Fibroblast of pulmonary artery (primary cell): ENCODE measurements around the gene TNFSF13.

ENCODE experiments used
- DNase-seq: peaks from one replicate; pipeline ENCODE4 v3.0.0-alpha.2; 2010; ENCODE audit warnings: low read depth
- H3K4me3 ChIP-seq: replicated peaks from 2 replicates; pipeline ENCODE4 v1.5.1; 2011; ENCODE audit warnings: low read depth, mild to moderate bottlenecking, control low read depth, low read length, moderate library complexity
- TF ChIP-seq, protein P1 (sequence below): IDR thresholded peaks from 2 replicates; pipeline ENCODE4 v1.5.1; 2011; ENCODE audit warnings: mild to moderate bottlenecking, control low read depth, low read length, inconsistent platforms; ENCODE audit errors: missing control alignments

The TNFSF13 gene

DNA sequence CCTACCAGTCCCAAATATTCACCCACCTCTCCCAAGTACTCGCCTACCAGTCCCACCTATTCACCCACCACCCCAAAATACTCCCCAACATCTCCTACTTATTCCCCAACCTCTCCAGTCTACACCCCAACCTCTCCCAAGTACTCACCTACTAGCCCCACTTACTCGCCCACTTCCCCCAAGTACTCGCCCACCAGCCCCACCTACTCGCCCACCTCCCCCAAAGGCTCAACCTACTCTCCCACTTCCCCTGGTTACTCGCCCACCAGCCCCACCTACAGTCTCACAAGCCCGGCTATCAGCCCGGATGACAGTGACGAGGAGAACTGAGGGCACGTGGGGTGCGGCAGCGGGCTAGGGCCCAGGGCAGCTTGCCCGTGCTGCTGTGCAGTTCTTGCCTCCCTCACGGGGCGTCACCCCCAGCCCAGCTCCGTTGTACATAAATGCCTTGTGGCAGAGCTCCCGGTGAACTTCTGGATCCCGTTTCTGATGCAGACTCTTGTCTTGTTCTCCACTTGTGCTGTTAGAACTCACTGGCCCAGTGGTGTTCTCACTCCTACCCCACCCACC, 44.6 kb upstream of the TNFSF13 start:
- H3K4me3 ChIP-seq: no peak overlapping the region
- no peak for DNase-seq
- TF ChIP-seq, protein P1, sequence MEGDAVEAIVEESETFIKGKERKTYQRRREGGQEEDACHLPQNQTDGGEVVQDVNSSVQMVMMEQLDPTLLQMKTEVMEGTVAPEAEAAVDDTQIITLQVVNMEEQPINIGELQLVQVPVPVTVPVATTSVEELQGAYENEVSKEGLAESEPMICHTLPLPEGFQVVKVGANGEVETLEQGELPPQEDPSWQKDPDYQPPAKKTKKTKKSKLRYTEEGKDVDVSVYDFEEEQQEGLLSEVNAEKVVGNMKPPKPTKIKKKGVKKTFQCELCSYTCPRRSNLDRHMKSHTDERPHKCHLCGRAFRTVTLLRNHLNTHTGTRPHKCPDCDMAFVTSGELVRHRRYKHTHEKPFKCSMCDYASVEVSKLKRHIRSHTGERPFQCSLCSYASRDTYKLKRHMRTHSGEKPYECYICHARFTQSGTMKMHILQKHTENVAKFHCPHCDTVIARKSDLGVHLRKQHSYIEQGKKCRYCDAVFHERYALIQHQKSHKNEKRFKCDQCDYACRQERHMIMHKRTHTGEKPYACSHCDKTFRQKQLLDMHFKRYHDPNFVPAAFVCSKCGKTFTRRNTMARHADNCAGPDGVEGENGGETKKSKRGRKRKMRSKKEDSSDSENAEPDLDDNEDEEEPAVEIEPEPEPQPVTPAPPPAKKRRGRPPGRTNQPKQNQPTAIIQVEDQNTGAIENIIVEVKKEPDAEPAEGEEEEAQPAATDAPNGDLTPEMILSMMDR: no peak

DNA sequence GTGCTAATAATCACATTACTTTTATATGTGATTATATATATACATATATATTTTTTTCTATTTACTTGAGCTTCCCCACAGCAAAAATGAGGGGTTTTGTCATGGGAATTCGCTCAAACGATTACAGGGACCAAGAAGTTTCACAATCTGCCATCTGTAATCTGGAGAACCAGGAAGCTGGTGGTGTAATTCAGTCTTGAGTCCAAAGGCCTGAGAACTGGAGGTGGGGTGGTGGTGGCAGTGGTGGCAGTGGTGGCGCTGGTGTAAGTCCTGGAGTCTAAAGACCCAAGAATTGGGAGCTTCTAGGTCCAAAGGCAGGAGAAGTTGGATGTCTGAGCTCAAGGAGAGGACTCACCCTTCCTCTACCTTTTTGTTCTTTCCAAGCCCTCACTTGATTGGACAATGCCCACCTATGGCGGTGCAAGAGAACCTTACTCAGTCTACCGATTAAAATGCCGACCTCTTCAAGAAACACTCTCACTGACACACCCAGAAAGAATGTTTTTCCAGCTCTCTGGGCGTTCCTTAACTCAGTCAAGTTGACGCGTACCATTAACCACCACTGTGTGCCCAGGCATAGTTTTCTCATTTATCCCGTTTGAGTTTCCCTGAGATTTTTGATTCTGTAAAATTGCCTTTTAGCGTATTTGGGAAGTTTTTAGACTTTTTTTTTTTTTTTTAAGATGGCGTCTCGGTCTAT, 42.5 kb upstream of the TNFSF13 start:
- DNase-seq: peak; percentile 23
- no peak overlapping the region for H3K4me3 ChIP-seq
- TF ChIP-seq, protein P1: no peak

DNA sequence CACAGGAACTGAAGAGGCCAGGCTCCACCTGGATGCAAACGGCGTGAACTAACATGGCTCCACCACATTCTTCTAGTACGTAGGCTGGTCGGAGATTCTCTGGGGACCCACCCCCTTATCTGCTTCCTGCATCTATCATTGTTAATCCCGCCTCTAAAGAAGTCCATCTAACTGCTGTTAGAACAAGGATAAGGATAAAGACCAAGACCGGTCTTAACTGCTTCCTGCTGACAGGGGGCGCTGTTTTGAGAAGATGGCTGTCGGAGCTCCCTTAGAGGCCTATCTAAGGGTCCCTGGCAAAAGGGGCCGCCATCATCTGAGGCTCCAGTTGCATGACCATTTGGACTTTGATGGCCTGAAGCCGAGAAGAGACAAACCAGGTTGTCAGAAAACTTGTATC, 35.5 kb upstream of the TNFSF13 start:
- no peak overlapping the region for H3K4me3 ChIP-seq
- TF ChIP-seq, protein P1: peak; percentile 47
- peak; percentile 36 for DNase-seq

DNA sequence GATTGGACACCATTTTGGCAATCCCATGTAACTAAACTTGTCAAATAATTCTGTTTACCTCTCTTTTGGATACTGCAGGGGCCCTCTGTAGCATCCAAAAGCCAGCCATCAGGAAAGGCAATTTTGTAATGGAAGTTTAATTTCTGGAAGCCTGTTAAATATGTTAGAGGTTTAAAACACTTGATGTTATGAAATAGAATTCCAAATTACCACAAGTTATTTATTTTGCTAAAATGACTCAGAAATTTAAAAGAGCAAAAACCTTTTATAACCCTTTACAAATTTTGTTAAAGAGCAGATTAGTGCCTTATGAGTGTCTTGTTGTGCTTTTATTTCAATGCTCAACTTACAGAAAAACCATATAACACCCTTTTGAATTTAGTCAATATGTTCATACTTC, 29.7 kb upstream of the TNFSF13 start:
- no peak for DNase-seq
- TF ChIP-seq, protein P1: no peak
- H3K4me3 ChIP-seq: no peak overlapping the region

DNA sequence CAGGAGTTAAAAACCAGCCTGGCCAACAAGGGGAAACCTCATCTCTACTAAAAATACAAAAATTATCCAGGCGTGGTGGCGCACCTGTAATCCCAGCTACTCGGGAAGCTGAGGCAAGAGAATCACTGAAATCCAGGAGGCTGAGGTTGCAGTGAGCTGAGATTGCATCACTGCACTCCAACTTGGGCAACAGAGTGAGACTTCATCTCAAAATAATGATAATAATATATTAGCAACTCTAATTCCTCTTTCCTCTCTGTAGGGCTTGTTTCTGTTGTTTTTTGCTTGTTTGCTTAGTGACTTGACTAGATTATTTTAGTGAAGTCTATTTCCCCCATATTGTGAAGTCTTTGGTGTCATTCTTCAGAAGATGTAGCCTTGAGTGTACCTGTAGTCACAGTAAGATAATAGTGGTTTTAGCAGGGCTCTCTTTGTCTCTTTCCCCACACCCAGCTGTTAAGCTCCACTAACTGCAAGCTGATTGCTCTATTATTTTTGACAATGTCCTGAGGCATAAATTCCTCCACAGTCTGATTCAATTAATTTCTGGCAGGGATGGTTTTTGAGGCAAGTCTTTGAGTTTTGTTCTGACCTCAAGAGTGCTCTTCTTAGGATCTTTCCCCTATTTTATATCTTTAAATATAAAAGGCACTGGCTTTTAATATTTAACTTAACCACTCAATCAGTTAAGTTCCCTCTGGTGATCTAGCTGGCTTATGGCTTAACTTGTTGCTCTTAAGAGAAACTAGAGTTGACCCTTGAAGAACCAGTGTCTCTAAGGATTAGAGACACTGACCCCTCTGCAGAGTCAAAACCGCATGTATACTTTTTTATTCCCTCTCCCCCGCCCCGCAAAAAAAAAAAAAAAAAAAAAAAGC, 28.3 kb upstream of the TNFSF13 start:
- TF ChIP-seq, protein P1: no peak
- no peak overlapping the region for H3K4me3 ChIP-seq

DNA sequence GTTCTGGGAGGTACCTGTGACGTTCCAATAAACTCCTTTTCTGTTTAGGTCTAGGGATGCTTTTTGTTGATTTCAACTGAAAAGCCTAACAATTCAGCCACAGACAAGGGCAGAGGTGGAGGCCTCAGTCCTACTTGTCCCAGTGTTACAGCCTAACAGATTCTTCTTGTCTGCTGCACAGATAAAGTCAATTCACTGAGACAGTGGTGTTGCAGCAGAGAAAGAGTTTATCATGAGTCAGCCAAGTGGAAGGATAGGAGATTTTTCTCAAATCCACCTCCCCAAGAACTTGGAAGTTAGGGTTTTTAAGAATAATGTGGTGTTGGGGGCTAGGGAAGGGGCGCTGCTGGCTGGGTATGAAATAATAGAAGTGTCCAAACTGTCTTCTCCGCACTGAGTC, 20.5 kb upstream of the TNFSF13 start:
- no peak overlapping the region for H3K4me3 ChIP-seq
- TF ChIP-seq, protein P1: no peak
- no peak for DNase-seq

More for the DNA sequence above, 28.3 kb upstream of the TNFSF13 start:
- no peak for DNase-seq
